Measurements from ENCODE around the gene ATXN1.

DNA sequence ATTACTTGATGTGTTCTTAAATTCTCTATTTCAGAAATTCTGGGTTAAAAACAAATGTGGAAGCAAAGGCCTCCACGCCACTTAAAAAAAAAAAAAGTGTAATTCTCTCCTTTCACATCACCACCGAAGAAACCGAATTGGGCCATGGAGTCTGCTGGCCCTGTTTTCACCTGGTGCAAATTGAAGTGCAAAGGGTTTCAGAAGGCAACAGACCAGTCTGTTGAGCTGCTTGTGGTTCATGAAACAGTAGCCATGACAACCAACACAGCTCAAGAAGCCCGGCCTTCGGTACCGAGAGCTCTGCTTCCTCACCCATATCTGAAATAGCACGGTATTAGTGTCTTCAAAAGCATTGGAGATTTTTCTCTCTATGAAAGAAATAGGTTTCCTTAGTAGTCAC is 459.7 kb downstream of the ATXN1 start:
- TF ChIP-seq, protein P1, sequence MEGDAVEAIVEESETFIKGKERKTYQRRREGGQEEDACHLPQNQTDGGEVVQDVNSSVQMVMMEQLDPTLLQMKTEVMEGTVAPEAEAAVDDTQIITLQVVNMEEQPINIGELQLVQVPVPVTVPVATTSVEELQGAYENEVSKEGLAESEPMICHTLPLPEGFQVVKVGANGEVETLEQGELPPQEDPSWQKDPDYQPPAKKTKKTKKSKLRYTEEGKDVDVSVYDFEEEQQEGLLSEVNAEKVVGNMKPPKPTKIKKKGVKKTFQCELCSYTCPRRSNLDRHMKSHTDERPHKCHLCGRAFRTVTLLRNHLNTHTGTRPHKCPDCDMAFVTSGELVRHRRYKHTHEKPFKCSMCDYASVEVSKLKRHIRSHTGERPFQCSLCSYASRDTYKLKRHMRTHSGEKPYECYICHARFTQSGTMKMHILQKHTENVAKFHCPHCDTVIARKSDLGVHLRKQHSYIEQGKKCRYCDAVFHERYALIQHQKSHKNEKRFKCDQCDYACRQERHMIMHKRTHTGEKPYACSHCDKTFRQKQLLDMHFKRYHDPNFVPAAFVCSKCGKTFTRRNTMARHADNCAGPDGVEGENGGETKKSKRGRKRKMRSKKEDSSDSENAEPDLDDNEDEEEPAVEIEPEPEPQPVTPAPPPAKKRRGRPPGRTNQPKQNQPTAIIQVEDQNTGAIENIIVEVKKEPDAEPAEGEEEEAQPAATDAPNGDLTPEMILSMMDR (conservative IDR thresholded peaks at IDR 0.05; ENCODE audit: low read length), result no peak
- no peak for TF ChIP-seq EZH2phosphoT487 (IDR thresholded peaks at IDR 0.05; ENCODE audit: borderline replicate concordance)

Measured in Loucy (cell line).